Measurements from ENCODE around the gene TMC3. TPM values are rescaled to one million over a fixed set of nuclear protein-coding genes. Genes with fewer than 3 reads are reported as not detected.

Gene TMC3
- total RNA-seq, 1 donor from 2014 or later: not detected

DNA sequence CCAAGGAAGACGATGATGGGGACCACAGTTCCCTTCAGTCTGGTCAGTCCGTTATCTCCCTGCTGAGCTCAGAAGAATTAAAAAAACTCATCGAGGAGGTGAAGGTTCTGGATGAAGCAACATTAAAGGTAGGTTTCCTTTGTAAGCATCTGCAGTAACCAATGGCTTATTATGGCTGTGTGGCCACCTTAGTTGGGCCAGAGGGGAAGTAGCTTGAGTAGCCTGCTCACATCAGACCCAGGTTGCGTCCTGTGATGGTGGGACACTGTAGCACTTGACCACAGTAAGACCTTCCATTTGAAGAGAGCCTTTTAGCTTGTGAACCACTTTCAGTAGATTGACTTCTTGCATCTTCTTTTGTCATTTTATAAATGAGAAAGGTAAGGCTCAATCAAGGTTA, 72.6 kb downstream of the TMC3 start:
- intact Hi-C loops (cut with micrococcal nuclease): no loop called here

DNA sequence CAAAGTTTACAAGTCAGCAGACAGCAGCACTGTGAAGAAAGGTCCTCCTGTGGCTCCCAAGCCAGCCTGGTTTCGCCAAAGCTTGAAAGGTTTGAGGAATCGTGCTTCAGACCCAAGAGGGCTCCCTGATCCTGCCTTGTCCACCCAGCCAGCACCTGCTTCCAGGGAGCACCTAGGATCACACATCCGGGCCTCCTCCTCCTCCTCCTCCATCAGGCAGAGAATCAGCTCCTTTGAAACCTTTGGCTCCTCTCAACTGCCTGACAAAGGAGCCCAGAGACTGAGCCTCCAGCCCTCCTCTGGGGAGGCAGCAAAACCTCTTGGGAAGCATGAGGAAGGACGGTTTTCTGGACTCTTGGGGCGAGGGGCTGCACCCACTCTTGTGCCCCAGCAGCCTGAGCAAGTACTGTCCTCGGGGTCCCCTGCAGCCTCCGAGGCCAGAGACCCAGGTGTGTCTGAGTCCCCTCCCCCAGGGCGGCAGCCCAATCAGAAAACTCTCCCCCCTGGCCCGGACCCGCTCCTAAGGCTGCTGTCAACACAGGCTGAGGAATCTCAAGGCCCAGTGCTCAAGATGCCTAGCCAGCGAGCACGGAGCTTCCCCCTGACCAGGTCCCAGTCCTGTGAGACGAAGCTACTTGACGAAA, 74.3 kb downstream of the TMC3 start:
- intact Hi-C loops (cut with micrococcal nuclease): loop anchor here (10.0 kb wide), 4 partner anchors 1145 to 1985 kb away; partner anchors contain the start of genes BCL2A1, FAH, TMED3 and ZFAND6

DNA sequence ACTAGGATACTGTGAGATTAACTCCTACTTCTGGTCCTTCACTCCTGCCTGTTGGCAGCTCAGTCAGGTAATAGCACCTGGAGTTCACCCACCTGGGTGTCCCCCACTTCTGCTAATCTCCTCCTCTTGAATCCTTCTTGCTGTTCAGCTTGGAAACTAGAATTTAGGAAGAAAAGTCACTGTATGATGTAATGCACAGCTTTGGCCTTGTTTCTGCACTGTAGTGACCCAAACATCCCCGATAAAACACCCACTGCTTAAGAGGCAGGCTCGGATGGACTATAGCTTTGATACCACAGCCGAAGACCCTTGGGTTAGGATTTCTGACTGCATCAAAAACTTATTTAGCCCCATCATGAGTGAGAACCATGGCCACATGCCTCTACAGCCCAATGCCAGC, 74.9 kb downstream of the TMC3 start:
- intact Hi-C loops (cut with micrococcal nuclease): loop anchor here (10.0 kb wide), 4 partner anchors 1144 to 1984 kb away; partner anchors contain the start of genes BCL2A1, FAH, TMED3 and ZFAND6

DNA sequence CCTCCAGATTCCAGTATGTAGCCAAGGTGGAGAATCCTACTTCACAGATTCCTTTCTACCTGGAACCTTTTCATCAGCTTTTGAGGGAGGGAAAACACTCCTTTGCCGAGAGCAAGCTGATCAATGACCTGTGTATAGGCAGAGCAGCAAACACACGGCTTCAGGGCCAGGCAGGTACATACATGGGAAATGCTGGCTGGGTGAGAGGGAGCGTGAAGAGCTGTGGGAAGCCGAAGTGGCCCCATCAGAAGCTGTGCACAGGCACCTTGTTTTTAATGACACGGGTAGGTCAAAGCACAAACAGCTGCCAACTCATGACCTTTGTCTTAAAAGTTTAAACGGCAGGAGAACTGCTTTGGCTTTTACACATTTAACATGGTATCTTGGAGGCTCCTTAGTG, 75.4 kb downstream of the TMC3 start:
- intact Hi-C loops (cut with micrococcal nuclease): loop anchor here (10.0 kb wide), 4 partner anchors 1144 to 1984 kb away; partner anchors contain the start of genes BCL2A1, FAH, TMED3 and ZFAND6

DNA sequence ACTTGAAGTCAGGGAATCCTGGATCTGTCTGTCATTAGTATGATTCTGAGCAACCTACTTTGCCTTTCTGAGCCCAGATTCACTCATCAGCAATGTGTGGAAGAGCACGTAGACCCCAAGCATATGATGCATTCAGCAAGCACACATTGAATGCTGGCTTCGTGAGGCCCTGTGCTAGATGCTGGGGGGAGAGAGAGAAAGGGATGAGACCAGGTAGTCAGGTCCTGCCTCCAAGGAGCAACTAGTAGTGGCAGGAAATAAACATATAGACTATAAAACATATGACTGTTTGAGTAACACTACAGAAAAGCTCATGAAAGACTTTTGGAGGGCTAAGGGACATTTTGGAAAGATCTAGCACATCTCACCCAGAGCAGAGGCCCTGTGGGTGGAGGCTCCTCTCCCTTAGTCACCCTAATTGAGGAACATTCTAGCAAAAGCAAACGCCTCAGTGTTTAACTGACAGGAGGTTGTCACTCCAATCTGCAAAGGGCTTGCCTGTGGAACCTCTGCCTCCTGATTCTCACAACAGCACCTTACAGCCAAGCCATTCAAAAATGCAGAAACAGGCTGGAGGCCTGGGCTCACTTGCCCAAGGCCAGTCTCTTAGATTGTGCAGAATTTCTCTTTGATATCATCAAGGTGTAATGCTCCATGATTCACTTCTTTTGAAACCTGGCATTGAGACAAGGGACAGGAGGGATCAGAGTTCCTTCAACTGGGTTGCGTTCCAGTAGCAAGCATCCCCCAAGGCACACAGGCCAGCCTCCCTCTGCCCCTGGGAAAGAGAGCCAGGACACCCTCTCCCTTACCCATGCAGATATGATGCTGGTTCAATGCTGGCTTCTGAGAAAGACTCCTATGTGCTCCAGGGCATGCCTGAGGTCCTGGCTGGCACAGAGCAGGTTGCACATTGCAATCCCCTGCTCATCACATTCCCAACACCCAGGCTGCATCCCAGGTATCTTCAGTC, 76.1 kb downstream of the TMC3 start:
- intact Hi-C loops (cut with micrococcal nuclease): loop anchor here (10.0 kb wide), 4 partner anchors 1143 to 1983 kb away; partner anchors contain the start of genes BCL2A1, FAH, TMED3 and ZFAND6

DNA sequence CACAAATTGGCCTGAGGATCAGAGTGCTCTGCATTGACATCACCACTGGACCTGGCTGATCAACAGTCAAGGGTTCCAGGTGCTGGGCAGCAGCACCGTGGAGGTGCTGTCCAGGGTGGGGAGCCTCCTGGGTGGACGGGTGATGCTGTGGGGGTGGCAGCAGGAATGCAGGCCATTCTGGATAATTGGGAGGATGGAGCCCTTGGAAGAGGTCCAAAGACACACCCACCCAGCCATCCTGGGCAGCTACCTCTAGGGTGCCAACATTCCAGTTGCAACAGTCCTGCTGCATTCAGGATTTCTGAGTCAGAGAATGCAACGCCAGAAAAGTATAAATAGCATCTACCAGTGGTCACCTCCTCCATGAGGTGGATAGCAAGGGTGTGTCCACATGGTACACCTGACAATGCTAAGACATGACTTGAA, 76.9 kb downstream of the TMC3 start:
- intact Hi-C loops (cut with micrococcal nuclease): loop anchor here (10.0 kb wide), 4 partner anchors 1142 to 1982 kb away; partner anchors contain the start of genes BCL2A1, FAH, TMED3 and ZFAND6

DNA sequence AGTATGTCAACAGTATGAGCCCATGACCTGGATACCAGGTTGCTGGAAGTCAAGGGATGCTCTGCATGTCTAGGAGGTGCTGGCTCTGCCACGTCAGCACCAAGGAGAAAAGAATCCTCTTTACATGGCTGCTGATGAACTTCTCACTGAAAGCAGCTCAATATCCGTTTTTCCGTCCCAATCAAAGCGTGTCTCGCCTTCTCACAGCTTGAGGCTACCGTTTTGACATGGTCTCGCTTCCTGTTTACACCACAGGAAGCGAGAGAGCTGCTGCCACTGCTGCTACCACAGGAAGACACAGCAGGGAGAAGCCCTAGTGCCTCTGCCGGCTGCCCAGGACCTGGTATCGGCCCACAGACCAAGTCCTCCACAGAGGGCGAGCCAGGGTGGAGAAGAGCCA, 77.3 kb downstream of the TMC3 start:
- intact Hi-C loops (cut with micrococcal nuclease): loop anchor here (1.0 to 10.0 kb wide), 6 partner anchors 21 to 1982 kb away; partner anchors contain the start of genes BCL2A1, FAH, TMED3 and ZFAND6

DNA sequence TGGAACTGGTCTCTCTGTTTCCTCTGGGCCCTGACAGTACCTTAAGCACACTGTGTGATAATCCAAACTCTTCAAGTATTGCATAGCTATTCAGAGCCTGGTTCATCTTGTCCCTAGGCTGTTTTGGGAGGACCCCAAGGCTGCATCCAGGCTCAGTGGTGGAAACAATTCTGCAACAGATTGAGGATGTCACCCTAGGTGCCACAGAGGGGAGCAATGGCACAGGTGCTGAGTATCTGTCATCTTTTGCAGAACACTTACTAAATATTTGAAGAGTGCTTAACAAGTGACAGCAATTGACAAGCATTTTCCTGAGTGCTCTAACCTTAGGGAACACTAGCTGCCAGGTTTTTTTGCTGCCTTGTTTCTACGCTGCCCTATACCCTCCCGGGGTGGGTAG, 77.8 kb downstream of the TMC3 start:
- intact Hi-C loops (cut with micrococcal nuclease): loop anchor here (1.0 to 10.0 kb wide), 6 partner anchors 21 to 1981 kb away; partner anchors contain the start of genes BCL2A1, FAH, TMED3 and ZFAND6

DNA sequence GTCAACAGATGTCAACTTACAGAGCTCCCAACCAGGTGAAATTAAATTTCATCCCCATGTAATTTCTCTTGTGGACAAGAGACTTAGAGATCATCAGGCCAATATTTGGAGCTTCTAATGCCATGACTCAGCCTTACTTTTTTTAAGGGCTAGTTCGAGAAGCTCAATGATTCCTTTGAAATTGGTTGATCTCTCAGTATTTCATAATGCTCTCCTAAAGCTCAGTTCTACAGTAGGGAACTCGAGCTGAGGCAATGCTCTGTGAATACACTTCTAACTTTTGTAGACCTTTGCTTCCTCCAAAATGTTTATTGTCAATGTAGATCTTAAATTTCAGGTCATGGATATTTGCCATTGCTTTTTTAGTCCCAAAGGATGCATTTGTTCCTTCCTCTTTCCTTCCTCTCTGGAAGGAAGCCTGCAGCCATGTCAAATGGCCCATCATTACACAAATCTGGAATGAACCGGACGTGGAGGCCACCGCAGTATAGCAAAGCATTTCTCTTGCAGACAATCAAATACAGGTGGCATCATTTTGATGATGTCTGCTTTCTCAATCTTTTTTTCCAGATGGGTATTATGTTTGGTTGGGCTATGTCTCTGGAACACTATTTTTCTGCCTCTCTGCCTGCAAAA, 78.4 kb downstream of the TMC3 start:
- intact Hi-C loops (cut with micrococcal nuclease): loop anchor here (1.0 to 10.0 kb wide), 7 partner anchors 20 to 1981 kb away; partner anchors contain the start of genes BCL2A1, FAH, TMED3 and ZFAND6

DNA sequence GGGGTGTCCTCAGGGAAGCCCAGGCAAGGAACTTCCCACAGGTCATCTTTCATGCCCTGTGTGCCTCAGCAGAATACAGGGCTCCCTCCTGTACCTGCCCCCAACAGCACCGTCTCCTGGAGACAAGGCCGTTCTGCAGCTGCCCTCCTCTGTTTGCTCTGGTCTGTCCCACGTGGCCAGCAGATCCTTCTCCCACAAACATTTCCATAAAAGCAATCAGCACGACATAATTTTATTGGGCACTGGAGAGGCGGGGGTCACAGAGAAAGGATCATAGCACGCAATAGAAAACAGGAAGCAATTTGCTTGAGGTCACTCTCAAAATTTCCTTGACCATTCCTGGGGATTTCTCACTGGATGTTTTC, 79.5 kb downstream of the TMC3 start:
- intact Hi-C loops (cut with micrococcal nuclease): loop anchor here (1.0 to 10.0 kb wide), 10 partner anchors 8 to 1980 kb away; partner anchors contain the start of genes BCL2A1, EFL1, FAH and SAXO2

DNA sequence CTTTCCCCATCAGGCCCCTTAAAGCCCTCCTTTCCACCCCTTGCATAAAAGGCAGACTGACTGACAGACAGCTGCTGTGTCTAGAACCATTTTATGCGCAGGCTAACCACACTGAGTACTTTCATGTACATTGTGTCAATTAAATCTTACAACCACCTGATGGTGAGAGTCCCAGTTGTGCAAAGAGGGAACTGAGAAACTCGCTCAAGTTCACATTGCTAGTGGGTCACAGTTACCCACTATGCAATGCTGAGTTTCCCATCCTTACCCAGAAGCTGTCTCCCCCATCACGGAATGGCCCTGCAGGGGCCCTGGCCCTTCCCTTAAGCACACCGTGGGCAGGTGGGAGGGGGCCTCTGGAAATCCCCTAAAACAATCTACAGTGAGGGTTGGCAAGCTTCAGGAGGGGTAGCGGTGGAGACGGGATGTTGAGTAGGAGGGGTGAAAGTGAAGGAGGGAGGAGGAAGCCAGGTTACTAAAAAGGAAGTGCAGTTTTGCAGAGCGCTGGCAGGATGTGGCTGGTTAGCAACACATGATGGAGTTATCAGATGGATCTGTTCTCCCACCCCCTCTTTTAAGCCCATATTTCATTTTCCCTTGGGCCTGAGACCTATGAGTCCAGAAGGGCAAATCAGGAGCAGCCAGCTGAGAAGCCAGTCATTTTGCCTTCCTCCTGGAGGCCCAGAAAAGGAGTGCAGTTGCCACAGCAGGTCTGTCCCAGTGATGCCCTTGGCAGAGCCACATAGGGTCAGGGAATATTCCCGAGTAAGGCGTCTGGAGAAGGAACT, 80.1 kb downstream of the TMC3 start:
- intact Hi-C loops (cut with micrococcal nuclease): loop anchor here (1.0 to 10.0 kb wide), 10 partner anchors 8 to 1979 kb away; partner anchors contain the start of genes BCL2A1, EFL1, FAH and SAXO2

DNA sequence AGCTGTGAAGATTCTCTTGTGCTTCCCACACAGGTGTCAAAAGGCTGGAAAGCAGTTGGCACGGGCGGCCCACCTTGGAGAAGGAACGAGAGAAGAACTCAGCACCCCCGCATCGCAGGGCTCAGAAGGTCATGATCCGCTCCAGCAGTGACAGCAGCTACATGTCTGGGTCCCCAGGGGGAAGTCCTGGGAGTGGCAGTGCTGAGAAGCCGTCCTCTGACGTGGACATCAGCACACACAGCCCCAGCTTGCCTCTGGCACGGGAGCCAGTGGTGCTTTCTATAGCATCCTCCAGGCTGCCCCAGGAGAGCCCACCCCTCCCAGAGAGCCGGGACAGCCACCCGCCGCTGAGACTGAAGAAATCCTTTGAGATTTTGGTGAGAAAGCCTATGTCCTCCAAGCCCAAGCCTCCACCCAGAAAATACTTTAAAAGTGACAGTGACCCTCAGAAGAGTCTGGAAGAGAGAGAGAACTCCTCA, 81.5 kb downstream of the TMC3 start:
- intact Hi-C loops (cut with micrococcal nuclease): loop anchor here (5.0 to 10.0 kb wide), 5 partner anchors 970 to 1978 kb away; partner anchors contain the start of genes BCL2A1, EFL1, FAH and SAXO2

DNA sequence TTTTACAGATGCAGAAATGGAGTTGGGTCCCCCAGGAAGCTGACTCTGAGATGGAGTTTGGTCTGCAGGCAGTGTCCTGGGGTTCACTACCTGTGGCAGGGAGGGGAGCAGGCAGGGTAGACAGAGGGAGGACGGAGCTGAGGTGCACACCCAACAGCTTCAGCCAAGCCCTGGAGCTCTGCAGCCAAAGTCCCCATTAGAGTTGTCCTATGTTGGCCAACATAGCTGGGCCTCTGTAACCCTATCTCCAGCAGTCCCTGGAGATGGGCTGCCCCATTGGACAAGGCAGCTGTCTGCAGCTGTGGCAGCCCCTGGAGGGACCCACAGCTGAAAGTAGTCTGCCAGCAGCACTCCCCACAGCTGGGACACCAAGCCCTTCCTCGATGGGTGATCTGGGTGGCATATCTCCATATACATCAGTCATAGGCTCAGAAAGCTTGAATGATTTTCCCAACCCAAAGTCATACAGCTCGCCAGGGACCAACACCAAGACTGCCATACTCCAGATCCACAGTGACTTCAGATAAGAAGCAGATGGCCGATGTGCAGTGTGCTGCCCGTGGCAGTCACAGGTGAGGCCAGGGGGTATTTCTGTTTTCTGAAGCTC, 82.0 kb downstream of the TMC3 start:
- intact Hi-C loops (cut with micrococcal nuclease): loop anchor here (5.0 to 10.0 kb wide), 5 partner anchors 970 to 1977 kb away; partner anchors contain the start of genes BCL2A1, EFL1, FAH and SAXO2

DNA sequence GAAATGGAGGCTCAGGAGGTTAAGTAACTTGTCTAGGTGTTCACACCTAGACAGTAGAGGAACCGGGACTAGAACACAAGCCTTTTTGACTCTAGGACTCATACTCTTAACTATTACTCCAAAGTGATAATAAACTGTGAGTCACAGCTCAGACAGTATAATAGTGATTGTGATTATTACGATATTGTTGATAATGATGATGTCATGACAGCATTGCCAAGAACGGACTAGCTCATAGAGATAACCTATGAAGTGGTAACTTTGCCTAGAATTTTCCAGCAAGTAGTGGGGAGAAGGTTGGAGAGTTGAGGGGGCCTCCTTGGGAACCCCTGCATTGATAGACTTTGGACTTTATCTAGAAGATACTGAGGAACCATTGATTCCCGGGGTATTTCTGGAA, 84.1 kb downstream of the TMC3 start:
- intact Hi-C loops (cut with micrococcal nuclease): loop anchor here (5.0 to 10.0 kb wide), 5 partner anchors 972 to 1975 kb away; partner anchors contain the start of genes BCL2A1, EFL1, FAH and SAXO2

DNA sequence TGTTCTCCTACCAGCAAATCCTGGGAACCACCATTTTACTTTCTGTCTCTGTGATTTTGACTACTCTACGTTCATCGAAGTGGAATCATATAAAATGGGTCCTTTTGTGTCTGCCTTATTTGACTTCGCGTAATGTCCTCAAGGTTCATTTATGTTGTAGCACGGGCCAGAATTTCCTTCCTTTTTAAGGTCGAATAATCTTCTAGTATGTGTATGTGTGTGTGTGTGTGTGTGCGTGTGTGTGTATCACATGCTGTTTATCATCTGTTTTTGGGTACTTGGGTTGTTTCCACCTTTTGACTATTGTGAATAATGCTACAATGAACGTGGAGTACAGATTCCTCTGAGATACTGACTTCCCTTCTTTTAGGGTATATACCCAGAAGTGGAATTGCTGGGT, 85.4 kb downstream of the TMC3 start:
- intact Hi-C loops (cut with micrococcal nuclease): no loop called here

DNA sequence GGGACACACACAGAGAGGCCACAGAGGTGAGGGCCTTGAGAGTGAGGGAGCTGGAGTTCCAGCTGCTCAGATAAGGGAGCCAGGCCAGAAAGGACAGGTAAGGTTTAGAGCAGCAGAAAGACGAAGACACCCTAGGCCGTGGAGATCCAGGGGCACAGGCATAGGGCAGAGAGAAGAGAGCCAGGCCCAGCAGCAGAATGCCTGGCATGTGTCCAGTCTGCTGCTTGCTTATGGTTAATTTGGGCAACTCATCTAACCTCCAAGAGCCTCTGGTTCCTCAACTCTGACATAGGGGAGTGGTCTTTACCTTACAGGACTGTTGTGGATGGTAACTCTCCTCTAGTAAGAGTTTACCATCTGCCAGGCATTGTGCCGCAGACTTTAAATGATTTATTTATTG, 86.0 kb downstream of the TMC3 start:
- intact Hi-C loops (cut with micrococcal nuclease): no loop called here

DNA sequence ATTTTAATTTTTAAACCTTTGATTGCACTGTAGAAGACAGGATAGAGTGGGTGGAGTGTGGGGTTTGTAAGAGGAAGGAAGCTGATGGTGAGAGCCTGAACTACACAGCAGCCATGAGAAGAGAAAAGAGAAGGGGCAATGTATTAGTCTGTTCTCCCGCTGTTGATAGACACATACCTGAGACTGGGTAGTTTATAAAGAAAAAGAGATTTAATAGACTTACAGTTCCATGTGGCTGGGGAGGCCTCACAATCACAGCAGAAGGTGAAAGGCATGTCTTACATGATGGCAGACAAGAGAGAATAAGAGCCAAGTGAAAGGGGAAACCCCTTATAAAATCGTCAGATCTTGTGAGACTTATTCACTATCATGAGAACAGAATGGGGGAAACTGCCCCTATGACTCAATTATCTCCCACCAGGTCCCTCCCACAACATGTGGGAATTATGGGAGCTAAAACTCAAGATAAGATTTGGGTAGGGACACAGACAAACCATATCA, 87.3 kb downstream of the TMC3 start:
- intact Hi-C loops (cut with micrococcal nuclease): loop anchor here (1.0 kb wide), 1 partner anchor 8 kb away; no protein-coding TSS in a partner anchor

DNA sequence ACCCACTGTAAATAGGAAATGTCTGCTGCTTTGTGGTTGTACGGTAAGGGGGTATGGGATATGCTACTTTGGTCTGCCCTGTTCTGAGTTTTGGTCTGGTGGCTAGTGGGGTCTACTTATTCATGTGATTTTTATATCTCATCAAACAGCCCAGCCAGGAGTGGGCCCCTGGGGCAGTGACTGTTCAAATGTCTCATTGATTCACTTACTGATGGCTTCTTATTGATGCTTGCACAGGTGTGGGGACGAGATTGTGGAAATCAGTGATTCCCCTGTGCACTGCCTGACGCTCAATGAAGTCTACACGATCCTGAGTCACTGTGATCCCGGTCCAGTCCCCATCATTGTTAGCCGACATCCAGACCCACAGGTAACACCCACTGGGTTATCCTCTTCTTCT, 88.6 kb downstream of the TMC3 start:
- intact Hi-C loops (cut with micrococcal nuclease): no loop called here
